HepG2 (cell line): ENCODE measurements around the gene MYL6B. TPM values are rescaled to one million over a fixed set of nuclear protein-coding genes. Genes with fewer than 3 reads are reported as not detected.

Source experiments
- ATAC-seq: fragments of 200-7000 bp; cut with Tn5 transposase; 3 replicates; pipeline ENCODE4 v1.9.1; 2020; ENCODE audit warnings: mild to moderate bottlenecking, moderate library complexity
- BruUV-seq: library from RNA; stranded (reverse); fragments of 400-500 nt; replicated peaks from 2 replicates; lab custom pipeline; 2021; lab: Mats Ljungman, UMichigan
- CTCF ChIA-PET: fragments of 300-600 bp; formaldehyde crosslinking; extraction: SDS; loops from one replicate; lab custom pipeline; 2021; ENCODE audit warnings: low total read pairs, inconsistent platforms, low intra/inter-chr PET ratio; lab: Yijun Ruan, JAX
- POLR2A ChIA-PET: fragments of 350-600 bp; sonication (Branson Sonifier 250); formaldehyde crosslinking; loops from one replicate; lab custom pipeline; 2020; ENCODE audit warnings: antibody characterized with exemption, inconsistent platforms; lab: Yijun Ruan, JAX
- DNase-seq: peaks from one replicate; pipeline ENCODE4 v3.0.0-alpha.2; 2015; ENCODE audit warnings: low spot score
- FAIRE-seq: peaks from 3 replicates; lab custom pipeline; 2011; peaks lifted over from hg19 to GRCh38; lab: Jason Lieb, UNC
- H2AFZ ChIP-seq: one replicate; pipeline ENCODE4 v1.6.1; 2011; ENCODE audit warnings: low read length, inconsistent platforms
- H3K27ac ChIP-seq: fragments of 300-600 bp; 3 replicates; pipeline ENCODE4 v1.8.0; 2011; ENCODE audit warnings: mixed run types, mild to moderate bottlenecking, mixed read lengths, low read length, inconsistent platforms; ENCODE audit not compliant: insufficient read depth; ENCODE audit errors: extremely low read length
- H3K27me3 ChIP-seq, 2 experiments: fragments of 200-600 bp in 1 of 2; 2 replicates in 1 of 2; 3 replicates in 1 of 2; pipeline versions ENCODE4 v1.6.0 to v1.8.0; 2011; ENCODE audit warnings: low read length in 2 of 2, mild to moderate bottlenecking in 2 of 2, moderate library complexity in 2 of 2, inconsistent platforms in 1 of 2; ENCODE audit not compliant: insufficient read depth in 2 of 2, control insufficient read depth in 1 of 2
- H3K36me3 ChIP-seq, 2 experiments: fragments of 200-600 bp in 1 of 2; replicated peaks in 1 of 2; 2 replicates in 1 of 2; 3 replicates in 1 of 2; pipeline versions ENCODE4 v1.5.1 to v1.8.0; 2011; ENCODE audit warnings: low read length in 2 of 2, inconsistent platforms in 1 of 2; ENCODE audit not compliant: insufficient read depth in 2 of 2, control insufficient read depth in 1 of 2
- H3K4me1 ChIP-seq: 2 replicates; pipeline ENCODE4 v1.5.1; 2012; ENCODE audit warnings: low read length, inconsistent platforms; ENCODE audit not compliant: insufficient read depth
- H3K4me2 ChIP-seq: 2 replicates; pipeline ENCODE4 v1.6.0; 2011; ENCODE audit warnings: low read depth, low read length, inconsistent platforms
- H3K4me3 ChIP-seq, 3 experiments: fragments of 200-600 bp in 1 of 3; sonication (generic), shearing (Covaris generic) in 1 of 3; replicated peaks in 1 of 3; 2 replicates each; pipeline ENCODE4 v1.5.1; 2011 to 2016; ENCODE audit warnings: low read length in 3 of 3, inconsistent platforms in 2 of 3, low read depth in 2 of 3, mild to moderate bottlenecking in 2 of 3, control low read depth in 1 of 3, mixed read lengths in 1 of 3; ENCODE audit not compliant: insufficient read depth in 1 of 3
- H3K79me2 ChIP-seq: one replicate; pipeline ENCODE4 v1.6.1; 2011; ENCODE audit warnings: low read length, inconsistent platforms; ENCODE audit not compliant: insufficient read depth
- H3K9ac ChIP-seq: 2 replicates; pipeline ENCODE4 v1.6.0; 2011; ENCODE audit warnings: mild to moderate bottlenecking, low read depth, low read length, inconsistent platforms; ENCODE audit not compliant: insufficient read depth
- H3K9me3 ChIP-seq: 2 replicates; pipeline ENCODE4 v1.5.1; 2012; ENCODE audit warnings: mild to moderate bottlenecking, low read length
- H4K20me1 ChIP-seq: 2 replicates; pipeline ENCODE4 v1.6.0; 2011; ENCODE audit warnings: inconsistent platforms, mild to moderate bottlenecking, low read length, moderate library complexity; ENCODE audit not compliant: insufficient read depth
- ELF3 ChIP-seq: IDR thresholded peaks from 2 replicates; pipeline ENCODE4 v1.6.1; 2016; ENCODE audit warnings: missing genetic modification reagents, missing compliant biosample characterization
- MED13 ChIP-seq: sonication (generic); formaldehyde crosslinking; IDR thresholded peaks from 2 replicates; pipeline ENCODE4 v1.5.0; 2020; ENCODE audit warnings: missing genetic modification reagents
- RCOR2 ChIP-seq: IDR thresholded peaks from 2 replicates; pipeline ENCODE4 v1.6.1; 2016; ENCODE audit warnings: missing biosample characterization, missing genetic modification reagents
- ZBTB21 ChIP-seq: sonication (generic); formaldehyde crosslinking; IDR thresholded peaks from 2 replicates; pipeline ENCODE4 v1.4.0; 2020; ENCODE audit warnings: missing genetic modification reagents
- ZNF670 ChIP-seq: sonication (generic); formaldehyde crosslinking; IDR thresholded peaks from 2 replicates; pipeline ENCODE4 v1.8.0; 2022; ENCODE audit warnings: mild to moderate bottlenecking, missing genetic modification reagents, borderline replicate concordance
- ZNF83 ChIP-seq: sonication (generic); formaldehyde crosslinking; IDR thresholded peaks from 2 replicates; pipeline ENCODE4 v1.4.0; 2020; ENCODE audit warnings: missing genetic modification reagents, mild to moderate bottlenecking, borderline replicate concordance
- WGBS: methylation state at CpG from one replicate; pipeline ENCODE4 v1.1.6; 2017; ENCODE audit warnings: low lambda C conversion rate; 5-methylcytosine and 5-hydroxymethylcytosine counted together
- in situ Hi-C: cut with HindIII; loops from 2 replicates; pipeline ENCODE4 v1.10.0; 2017; ENCODE audit warnings: low pct_unique_long_range_greater_than_20kb; ENCODE audit not compliant: extremely low pct_ligation_motif_present
- intact Hi-C: fragments of 100-400 bp; cut with micrococcal nuclease; formaldehyde crosslinking; loops from one replicate; pipeline ENCODE4 v1.10.0; 2022; ENCODE audit not compliant: unreplicated experiment
- polyA plus RNA-seq, 8 experiments: library from polyadenylated mRNA; depleted of rRNA in 3 of 8; stranded (reverse) in 7 of 8; unstranded in 1 of 8; fragments of >200 nt; fragmentation: Illumina TruSeq in 4 of 8; extraction: Trizol in 4 of 8; gene quantifications; 2 replicates each; pipeline versions ENCODE4 v1.2.1 to v1.2.3, GENCODE V29; 2011 to 2016; ENCODE audit warnings: low read depth in 4 of 8, missing spikeins in 1 of 8, mixed read lengths in 1 of 8; ENCODE audit not compliant: insufficient read depth in 1 of 8
- total RNA-seq, 5 experiments: library from RNA; depleted of rRNA; stranded (reverse); fragments of >200 nt; fragmentation: Illumina TruSeq; extraction: Trizol; gene quantifications; 2 replicates each; pipeline ENCODE4 v1.2.3, GENCODE V29; 2016; ENCODE audit warnings: low read depth in 1 of 5
- TF ChIP-seq, protein P1 (sequence below): IDR thresholded peaks from 2 replicates; pipeline ENCODE4 v1.6.1; 2012; ENCODE audit warnings: low read length, improper control_type of control experiment
- TF ChIP-seq, protein P2 (sequence below): IDR thresholded peaks from 2 replicates; pipeline ENCODE4 v1.6.1; 2016; ENCODE audit warnings: low read depth, control low read depth
- TF ChIP-seq, protein P3 (sequence below): sonication (generic); formaldehyde crosslinking; IDR thresholded peaks from 2 replicates; pipeline ENCODE4; 2020; ENCODE audit warnings: missing genetic modification reagents, mild to moderate bottlenecking, borderline replicate concordance
- TF ChIP-seq, protein P4 (sequence below): IDR thresholded peaks from 2 replicates; pipeline ENCODE4 v1.6.1; 2016; ENCODE audit warnings: mild to moderate bottlenecking, missing biosample characterization, missing genetic modification reagents

MYL6B gene
- total and polyA plus RNA-seq, 2 of the 13 experiments (the other 11 are each of a cell fraction or from before 2014, with no cell fraction given), result 75.7 to 88.7 TPM

DNA sequence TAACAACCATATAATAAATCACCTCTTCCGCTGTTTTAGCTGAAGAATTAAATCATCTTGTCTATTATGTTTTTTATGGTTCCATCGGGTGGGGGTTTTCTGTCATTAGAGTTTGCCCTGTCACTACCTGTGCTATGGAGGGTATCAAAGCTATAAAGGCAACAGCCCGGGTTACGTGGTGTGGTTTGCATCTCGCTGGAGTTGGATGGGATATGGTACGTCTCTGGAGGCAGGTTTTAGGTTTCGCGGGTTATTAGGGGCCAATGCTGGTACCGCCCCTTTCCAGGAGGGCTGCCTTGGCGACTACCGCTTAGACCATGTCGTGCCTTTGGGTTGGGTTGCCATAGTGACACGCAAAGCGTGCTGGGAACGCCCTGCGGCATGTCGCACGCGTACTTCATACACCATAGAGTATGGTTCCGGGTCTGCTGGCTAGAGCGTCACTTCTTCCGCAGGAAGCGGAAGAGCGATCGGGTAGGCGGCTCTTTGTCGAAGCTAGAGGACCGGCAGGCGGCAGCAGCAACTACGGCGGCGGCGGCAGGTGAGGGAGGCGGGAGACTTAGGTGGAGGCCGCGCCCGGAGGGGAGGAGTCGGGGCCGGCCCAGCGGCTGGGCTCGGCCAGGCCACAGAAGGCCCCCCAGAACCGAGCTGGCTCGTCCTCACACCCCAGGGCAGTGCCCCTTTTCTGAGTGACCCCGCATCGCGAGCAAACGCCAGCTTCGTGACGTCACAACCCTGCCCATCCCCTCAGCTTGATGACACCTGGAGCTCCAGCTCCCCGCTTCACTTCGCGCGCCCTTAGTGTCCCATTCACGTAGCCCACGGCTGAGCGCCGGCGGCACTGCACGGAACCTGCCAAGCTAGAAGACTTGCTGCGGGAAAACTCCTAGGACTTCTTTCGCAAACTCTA, 34.4 kb upstream of the MYL6B start, which contains the start of gene ZC3H10 (continued):
- TF ChIP-seq ELF3 (CRISPR knock-in tag) (peak; percentile 92), MED13 (CRISPR knock-in tag) (peak; percentile 69; the same call in 1 of the 2 replicates), ZBTB21 (peak; percentile 88)
- TF ChIP-seq, protein P1, sequence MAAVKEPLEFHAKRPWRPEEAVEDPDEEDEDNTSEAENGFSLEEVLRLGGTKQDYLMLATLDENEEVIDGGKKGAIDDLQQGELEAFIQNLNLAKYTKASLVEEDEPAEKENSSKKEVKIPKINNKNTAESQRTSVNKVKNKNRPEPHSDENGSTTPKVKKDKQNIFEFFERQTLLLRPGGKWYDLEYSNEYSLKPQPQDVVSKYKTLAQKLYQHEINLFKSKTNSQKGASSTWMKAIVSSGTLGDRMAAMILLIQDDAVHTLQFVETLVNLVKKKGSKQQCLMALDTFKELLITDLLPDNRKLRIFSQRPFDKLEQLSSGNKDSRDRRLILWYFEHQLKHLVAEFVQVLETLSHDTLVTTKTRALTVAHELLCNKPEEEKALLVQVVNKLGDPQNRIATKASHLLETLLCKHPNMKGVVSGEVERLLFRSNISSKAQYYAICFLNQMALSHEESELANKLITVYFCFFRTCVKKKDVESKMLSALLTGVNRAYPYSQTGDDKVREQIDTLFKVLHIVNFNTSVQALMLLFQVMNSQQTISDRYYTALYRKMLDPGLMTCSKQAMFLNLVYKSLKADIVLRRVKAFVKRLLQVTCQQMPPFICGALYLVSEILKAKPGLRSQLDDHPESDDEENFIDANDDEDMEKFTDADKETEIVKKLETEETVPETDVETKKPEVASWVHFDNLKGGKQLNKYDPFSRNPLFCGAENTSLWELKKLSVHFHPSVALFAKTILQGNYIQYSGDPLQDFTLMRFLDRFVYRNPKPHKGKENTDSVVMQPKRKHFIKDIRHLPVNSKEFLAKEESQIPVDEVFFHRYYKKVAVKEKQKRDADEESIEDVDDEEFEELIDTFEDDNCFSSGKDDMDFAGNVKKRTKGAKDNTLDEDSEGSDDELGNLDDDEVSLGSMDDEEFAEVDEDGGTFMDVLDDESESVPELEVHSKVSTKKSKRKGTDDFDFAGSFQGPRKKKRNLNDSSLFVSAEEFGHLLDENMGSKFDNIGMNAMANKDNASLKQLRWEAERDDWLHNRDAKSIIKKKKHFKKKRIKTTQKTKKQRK, result no peak

DNA sequence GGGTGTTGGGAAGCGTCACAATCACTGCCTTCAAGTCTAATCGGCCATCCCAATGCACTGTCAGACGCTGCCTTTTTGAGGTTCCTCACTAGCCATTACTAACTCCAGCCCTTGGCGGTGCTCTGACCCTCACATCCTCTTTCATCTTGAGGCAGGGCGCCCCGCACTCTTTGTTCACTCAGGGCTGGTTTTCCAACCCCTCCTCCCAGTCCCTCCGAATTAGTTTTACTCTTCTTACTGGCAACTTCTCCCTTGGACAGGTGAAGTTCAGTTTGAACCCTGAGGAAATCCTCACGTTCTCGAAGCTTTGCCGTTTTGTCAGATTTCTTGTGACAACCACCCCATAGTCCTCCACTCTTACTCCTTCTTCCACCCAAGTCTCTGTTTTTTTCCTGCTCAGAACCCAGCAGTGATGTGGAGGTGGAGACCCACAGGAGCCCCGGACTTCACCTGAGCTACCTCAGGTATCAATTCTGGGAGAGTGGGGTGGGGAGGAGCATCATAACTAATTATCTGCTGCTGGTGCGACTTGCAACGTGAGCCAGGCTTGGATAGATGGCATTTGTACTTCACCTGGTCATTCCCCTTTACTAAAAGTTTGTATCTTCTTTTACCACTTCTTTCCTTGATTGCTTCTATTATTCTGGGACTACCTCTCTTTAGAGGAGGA, 33.6 kb upstream of the MYL6B start:
- peak overlapping the region; percentile 98 for H3K4me2 ChIP-seq
- no peaks in the 10 kb centered on the region for H3K9me3 ChIP-seq
- BruUV-seq, result no TSS peak
- ChIA-PET CTCF (interaction anchor here (0.6 to 3.2 kb wide), 5 partner anchors 39 to 105 kb away, joined by 3 to 49 read pairs (median 4); partner anchors contain the start of genes NABP2 and SMARCC2), POLR2A (interaction anchor here (0.6 to 6.2 kb wide), 25 partner anchors 9 to 331 kb away, joined by 3 to 128 read pairs (median 4); partner anchors contain the start of genes CNPY2, COQ10A, CS and ERBB3)
- peaks cover 15% of the 10 kb centered on the region for H3K79me2 ChIP-seq
- H3K9ac ChIP-seq, result peak overlapping the region; percentile 72
- H3K27me3 ChIP-seq, result no peaks in the 10 kb centered on the region; a peak in 1 of 5 replicates
- no peaks in the 10 kb centered on the region for H4K20me1 ChIP-seq
- intact Hi-C loops, result loop anchor here (1.0 to 5.0 kb wide), 7 partner anchors 34 to 348 kb away; partner anchors contain the start of genes CS, MYL6B, SMARCC2 and SPRYD4
- H2AFZ ChIP-seq, result no peak overlapping the region
- DNase-seq (no peak), FAIRE-seq (no peak), ATAC-seq (peak; percentile 18)
- H3K36me3 ChIP-seq, result 0 out of 5 replicates have a peak, but pooled peaks cover 0 to 4% of the 10 kb centered on the region in 2 experiments
- WGBS, result 3% methylated on average over 12 of the region's 13 CpGs
- in situ Hi-C loops, result no loop called here
- peak overlapping the region; percentile 72 for H3K27ac ChIP-seq
- peak overlapping the region; percentile 67 to 86 (median 74) for H3K4me3 ChIP-seq
- peaks cover 58% of the 10 kb centered on the region for H3K4me1 ChIP-seq
- TF ChIP-seq, protein P2, sequence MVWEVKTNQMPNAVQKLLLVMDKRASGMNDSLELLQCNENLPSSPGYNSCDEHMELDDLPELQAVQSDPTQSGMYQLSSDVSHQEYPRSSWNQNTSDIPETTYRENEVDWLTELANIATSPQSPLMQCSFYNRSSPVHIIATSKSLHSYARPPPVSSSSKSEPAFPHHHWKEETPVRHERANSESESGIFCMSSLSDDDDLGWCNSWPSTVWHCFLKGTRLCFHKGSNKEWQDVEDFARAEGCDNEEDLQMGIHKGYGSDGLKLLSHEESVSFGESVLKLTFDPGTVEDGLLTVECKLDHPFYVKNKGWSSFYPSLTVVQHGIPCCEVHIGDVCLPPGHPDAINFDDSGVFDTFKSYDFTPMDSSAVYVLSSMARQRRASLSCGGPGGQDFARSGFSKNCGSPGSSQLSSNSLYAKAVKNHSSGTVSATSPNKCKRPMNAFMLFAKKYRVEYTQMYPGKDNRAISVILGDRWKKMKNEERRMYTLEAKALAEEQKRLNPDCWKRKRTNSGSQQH (CRISPR knock-in tag), result no peak
- TF ChIP-seq RCOR2 (CRISPR knock-in tag) (0 out of 2 replicates have a peak, but pooled peaks have one; percentile 14), ZNF670 (CRISPR knock-in tag) (peak; percentile 75; the same call in 1 of the 2 replicates), ZNF83 (CRISPR knock-in tag) (no peak)
- TF ChIP-seq, protein P3, sequence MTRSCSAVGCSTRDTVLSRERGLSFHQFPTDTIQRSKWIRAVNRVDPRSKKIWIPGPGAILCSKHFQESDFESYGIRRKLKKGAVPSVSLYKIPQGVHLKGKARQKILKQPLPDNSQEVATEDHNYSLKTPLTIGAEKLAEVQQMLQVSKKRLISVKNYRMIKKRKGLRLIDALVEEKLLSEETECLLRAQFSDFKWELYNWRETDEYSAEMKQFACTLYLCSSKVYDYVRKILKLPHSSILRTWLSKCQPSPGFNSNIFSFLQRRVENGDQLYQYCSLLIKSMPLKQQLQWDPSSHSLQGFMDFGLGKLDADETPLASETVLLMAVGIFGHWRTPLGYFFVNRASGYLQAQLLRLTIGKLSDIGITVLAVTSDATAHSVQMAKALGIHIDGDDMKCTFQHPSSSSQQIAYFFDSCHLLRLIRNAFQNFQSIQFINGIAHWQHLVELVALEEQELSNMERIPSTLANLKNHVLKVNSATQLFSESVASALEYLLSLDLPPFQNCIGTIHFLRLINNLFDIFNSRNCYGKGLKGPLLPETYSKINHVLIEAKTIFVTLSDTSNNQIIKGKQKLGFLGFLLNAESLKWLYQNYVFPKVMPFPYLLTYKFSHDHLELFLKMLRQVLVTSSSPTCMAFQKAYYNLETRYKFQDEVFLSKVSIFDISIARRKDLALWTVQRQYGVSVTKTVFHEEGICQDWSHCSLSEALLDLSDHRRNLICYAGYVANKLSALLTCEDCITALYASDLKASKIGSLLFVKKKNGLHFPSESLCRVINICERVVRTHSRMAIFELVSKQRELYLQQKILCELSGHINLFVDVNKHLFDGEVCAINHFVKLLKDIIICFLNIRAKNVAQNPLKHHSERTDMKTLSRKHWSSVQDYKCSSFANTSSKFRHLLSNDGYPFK, result no peak
- TF ChIP-seq, protein P4, sequence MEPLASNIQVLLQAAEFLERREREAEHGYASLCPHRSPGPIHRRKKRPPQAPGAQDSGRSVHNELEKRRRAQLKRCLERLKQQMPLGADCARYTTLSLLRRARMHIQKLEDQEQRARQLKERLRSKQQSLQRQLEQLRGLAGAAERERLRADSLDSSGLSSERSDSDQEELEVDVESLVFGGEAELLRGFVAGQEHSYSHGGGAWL (CRISPR knock-in tag), result no peak
